Measurements from ENCODE around the gene TLDC2.
A peak's percentile ranks its signal among the peaks of the same experiment; 100 is the strongest.
"Not testable (repeated sequence)": the region's sequence is repeated elsewhere in the genome, so short reads cannot be mapped to it uniquely, and the experiment has no call there.

TLDC2 gene

DNA sequence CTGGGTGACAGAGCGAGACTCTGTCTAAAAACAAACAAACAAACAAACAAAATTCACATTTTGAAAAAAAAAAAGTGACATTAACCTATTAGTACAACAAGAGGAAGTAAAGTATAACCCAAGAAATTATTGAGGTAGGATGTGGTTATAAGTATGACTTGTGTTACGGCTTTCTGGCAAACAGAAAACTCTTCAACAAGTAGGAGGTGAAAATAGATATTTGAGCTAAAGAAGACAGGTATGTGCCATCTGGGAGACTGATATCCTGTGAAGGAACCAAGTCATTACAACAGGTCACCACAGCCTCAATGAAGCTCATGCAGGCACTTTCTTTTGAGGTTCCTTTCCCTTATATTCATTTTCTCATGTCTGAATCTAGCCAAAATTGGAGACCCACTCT is 28.8 kb downstream of the TLDC2 start:
- Mint-ChIP-seq H3K4me3 (no peak overlapping the region), H3K27ac (no peak overlapping the region), H3K4me1 (no peaks in the 10 kb centered on the region), H3K36me3 (ENCODE audit: low read depth) (peaks cover 8% of the 10 kb centered on the region), H3K9me3 (no peaks in the 10 kb centered on the region), H3K27me3 (ENCODE audit: low read depth) (no peaks in the 10 kb centered on the region)
- TF ChIP-seq, protein P1, sequence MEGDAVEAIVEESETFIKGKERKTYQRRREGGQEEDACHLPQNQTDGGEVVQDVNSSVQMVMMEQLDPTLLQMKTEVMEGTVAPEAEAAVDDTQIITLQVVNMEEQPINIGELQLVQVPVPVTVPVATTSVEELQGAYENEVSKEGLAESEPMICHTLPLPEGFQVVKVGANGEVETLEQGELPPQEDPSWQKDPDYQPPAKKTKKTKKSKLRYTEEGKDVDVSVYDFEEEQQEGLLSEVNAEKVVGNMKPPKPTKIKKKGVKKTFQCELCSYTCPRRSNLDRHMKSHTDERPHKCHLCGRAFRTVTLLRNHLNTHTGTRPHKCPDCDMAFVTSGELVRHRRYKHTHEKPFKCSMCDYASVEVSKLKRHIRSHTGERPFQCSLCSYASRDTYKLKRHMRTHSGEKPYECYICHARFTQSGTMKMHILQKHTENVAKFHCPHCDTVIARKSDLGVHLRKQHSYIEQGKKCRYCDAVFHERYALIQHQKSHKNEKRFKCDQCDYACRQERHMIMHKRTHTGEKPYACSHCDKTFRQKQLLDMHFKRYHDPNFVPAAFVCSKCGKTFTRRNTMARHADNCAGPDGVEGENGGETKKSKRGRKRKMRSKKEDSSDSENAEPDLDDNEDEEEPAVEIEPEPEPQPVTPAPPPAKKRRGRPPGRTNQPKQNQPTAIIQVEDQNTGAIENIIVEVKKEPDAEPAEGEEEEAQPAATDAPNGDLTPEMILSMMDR (IDR thresholded peaks at IDR 0.05; ENCODE audit: unreplicated experiment in 3 of 3) = no peak

DNA sequence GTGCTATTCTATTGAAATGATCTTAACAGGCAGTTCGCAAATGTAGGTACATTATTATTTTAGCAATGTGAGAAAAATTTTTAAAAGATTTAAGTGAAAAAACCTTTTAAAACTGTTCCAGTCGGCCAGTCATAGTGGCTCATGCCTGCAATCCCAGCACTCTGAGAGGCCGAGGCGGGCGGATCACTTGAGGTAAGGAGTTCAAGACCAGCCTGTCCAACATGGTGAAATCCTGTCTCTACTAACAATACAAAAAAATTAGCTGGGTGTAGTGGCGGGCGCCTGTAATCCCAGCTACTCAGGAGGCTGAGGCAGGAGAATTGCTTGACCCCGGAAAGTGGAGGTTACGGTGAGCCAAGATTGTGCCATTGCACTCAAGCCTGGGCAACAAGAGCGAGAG is 29.6 kb downstream of the TLDC2 start:
- not testable (repeated sequence) for H3K27ac Mint-ChIP-seq; H3K4me3 Mint-ChIP-seq; H3K4me1 Mint-ChIP-seq; H3K27me3 Mint-ChIP-seq (ENCODE audit: low read depth); H3K36me3 Mint-ChIP-seq (ENCODE audit: low read depth); H3K9me3 Mint-ChIP-seq

DNA sequence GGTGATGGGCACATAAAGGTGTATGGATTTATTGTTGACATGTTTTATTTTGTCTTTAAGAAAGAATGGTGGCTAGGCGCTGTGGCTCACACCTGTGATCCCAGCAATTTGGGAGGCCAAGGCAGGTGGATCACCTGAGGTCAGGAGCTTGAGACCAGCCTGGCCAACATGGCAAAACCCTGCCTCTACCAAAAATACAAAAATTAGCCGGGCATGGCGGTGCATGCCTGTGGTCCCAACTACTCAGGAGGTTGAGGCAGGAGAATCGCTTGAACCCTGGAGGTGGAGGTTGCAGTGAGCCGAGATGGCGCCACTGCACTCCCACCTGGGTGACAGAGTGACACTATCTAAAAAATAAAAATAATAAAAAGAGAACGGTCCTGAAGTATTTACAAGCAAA is 30.1 kb downstream of the TLDC2 start:
- not testable (repeated sequence) for H3K27me3 Mint-ChIP-seq (ENCODE audit: low read depth); H3K27ac Mint-ChIP-seq; H3K9me3 Mint-ChIP-seq; H3K4me1 Mint-ChIP-seq; H3K36me3 Mint-ChIP-seq (ENCODE audit: low read depth); H3K4me3 Mint-ChIP-seq

DNA sequence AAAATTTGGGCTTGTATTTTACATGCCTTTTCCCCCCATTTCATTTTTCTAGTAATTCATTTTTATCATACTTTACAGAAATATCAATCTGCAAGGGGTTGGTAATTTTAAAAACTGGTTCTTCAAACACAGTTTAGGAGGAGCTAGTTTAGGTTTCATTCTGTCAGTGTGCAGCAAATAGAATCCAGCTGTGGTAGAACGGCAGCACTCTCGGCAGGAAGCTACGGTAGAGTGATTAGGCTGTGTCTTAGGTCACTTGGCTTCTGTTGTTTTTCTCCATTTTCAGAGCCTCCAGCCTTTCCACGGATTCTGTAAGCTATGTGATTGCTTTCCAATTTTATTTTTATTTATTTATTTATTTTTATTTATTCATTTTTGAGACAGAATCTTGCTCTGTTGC is 32.7 kb downstream of the TLDC2 start:
- H3K27ac Mint-ChIP-seq = peak overlapping the region in 2 of 3 experiments; percentile 61 to 62
- no peak overlapping the region for H3K4me3 Mint-ChIP-seq
- no peaks in the 10 kb centered on the region for H3K9me3 Mint-ChIP-seq
- H3K4me1 Mint-ChIP-seq = no peaks in the 10 kb centered on the region
- H3K36me3 Mint-ChIP-seq (ENCODE audit: low read depth) = no peaks in the 10 kb centered on the region
- TF ChIP-seq, protein P1 (IDR thresholded peaks at IDR 0.05; ENCODE audit: unreplicated experiment in 3 of 3) = no peak
- H3K27me3 Mint-ChIP-seq (ENCODE audit: low read depth) = no peaks in the 10 kb centered on the region

DNA sequence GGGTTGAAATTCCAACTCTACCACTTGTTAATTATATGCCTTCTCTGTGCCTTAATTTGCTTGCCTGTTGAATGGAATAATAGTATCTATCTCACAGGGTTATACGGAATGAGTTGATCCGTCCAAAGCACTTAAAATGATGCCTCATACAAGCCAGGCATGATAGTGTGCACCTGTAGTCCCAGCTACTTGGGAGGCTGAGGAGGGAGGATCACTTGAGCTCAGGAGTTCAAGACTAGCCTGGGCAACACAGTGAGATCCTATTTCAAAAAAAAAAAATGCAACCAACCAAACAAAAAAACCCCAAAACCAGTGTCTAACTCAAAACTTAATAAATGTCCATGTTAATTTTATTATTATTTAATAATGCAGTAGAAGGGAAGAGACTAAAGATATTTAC is 40.3 kb downstream of the TLDC2 start:
- Mint-ChIP-seq H3K9me3 (no peaks in the 10 kb centered on the region), H3K36me3 (ENCODE audit: low read depth) (no peaks in the 10 kb centered on the region), H3K4me1 (no peaks in the 10 kb centered on the region), H3K4me3 (no peak overlapping the region), H3K27me3 (ENCODE audit: low read depth) (no peaks in the 10 kb centered on the region), H3K27ac (no peak overlapping the region)
- TF ChIP-seq, protein P1 (IDR thresholded peaks at IDR 0.05; ENCODE audit: unreplicated experiment in 3 of 3) = no peak

DNA sequence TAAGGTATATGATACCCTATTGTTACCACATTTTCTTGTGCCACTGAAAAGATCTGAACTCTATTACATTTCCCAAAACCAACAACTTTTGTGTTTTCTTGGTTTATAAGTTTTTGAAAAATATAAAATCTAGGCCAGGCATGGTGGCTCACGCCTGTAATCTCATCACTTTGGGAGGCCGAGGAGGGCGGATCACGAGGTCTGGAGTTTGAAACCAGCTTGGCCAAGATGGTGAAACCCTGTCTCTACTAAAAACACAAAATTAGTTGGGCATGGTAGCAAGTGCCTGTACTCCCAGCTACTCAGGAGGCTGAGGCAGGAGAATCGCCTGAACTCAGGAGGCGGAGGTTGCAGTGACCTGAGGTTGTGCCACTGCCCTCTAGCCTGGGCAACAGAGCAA is 41.3 kb downstream of the TLDC2 start:
- no peaks in the 10 kb centered on the region for H3K4me1 Mint-ChIP-seq
- H3K9me3 Mint-ChIP-seq = no peaks in the 10 kb centered on the region
- H3K27ac Mint-ChIP-seq = no peak overlapping the region
- H3K4me3 Mint-ChIP-seq = no peak overlapping the region
- TF ChIP-seq, protein P1 (IDR thresholded peaks at IDR 0.05; ENCODE audit: unreplicated experiment in 3 of 3) = no peak
- H3K27me3 Mint-ChIP-seq (ENCODE audit: low read depth) = no peaks in the 10 kb centered on the region
- H3K36me3 Mint-ChIP-seq (ENCODE audit: low read depth) = no peaks in the 10 kb centered on the region

DNA sequence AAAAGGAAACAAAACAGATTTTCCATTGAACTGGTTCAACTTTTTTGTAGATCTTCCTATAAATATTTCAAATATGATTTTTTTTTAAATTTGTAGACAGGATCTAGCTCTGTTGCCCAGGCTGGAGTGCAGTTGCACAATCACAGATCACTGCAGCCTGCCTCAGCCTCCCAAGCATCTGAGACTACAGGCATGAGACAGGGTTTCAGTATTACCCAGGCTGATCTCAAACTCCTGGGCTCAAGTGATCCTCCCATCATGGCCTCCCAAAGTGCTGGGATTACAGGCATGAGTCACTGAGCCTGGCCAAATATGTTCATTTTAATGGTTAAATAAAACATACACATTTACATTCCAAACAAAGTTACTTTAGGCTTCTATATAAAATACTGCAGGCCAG is 42.0 kb downstream of the TLDC2 start:
- H3K36me3 Mint-ChIP-seq (ENCODE audit: low read depth) = no peaks in the 10 kb centered on the region
- H3K4me1 Mint-ChIP-seq = no peaks in the 10 kb centered on the region
- TF ChIP-seq, protein P1 (IDR thresholded peaks at IDR 0.05; ENCODE audit: unreplicated experiment in 3 of 3) = no peak
- no peaks in the 10 kb centered on the region for H3K9me3 Mint-ChIP-seq
- no peak overlapping the region for H3K27ac Mint-ChIP-seq
- H3K4me3 Mint-ChIP-seq = no peak overlapping the region
- no peaks in the 10 kb centered on the region for H3K27me3 Mint-ChIP-seq (ENCODE audit: low read depth)
